Neuronal stem cell (in vitro differentiated cells): ENCODE results near the gene SPIB.

Experiments
- DNase-seq: peaks from one replicate; pipeline ENCODE4 v3.0.0-alpha.2; 2013; ENCODE audit warnings: low spot score
- H2AFZ ChIP-seq: one replicate; pipeline ENCODE4 v1.6.1; 2013; ENCODE audit warnings: mild to moderate bottlenecking, low read length, inconsistent platforms
- H2AK5ac ChIP-seq: 2 replicates; pipeline ENCODE4 v1.6.1; 2013; ENCODE audit warnings: low read depth, mild to moderate bottlenecking, inconsistent platforms, low read length, moderate library complexity, mixed read lengths
- H2BK120ac ChIP-seq: 2 replicates; pipeline ENCODE4 v1.6.1; 2013; ENCODE audit warnings: low read depth, mild to moderate bottlenecking, inconsistent platforms, low read length, moderate library complexity, mixed read lengths
- H2BK12ac ChIP-seq: one replicate; pipeline ENCODE4 v1.6.1; 2013; ENCODE audit warnings: low read length, inconsistent platforms
- H2BK15ac ChIP-seq: 2 replicates; pipeline ENCODE4 v1.6.1; 2013; ENCODE audit warnings: mild to moderate bottlenecking, low read length, inconsistent platforms, mixed read lengths
- H2BK5ac ChIP-seq: one replicate; pipeline ENCODE4 v1.6.1; 2013; ENCODE audit warnings: inconsistent platforms, mild to moderate bottlenecking, low read length, moderate library complexity
- H3K14ac ChIP-seq: one replicate; pipeline ENCODE4 v1.6.1; 2013; ENCODE audit warnings: low read length, inconsistent platforms
- H3K18ac ChIP-seq: 2 replicates; pipeline ENCODE4 v1.6.1; 2013; ENCODE audit warnings: low read length, inconsistent platforms
- H3K23ac ChIP-seq: 2 replicates; pipeline ENCODE4 v1.6.1; 2013; ENCODE audit warnings: low read depth, mild to moderate bottlenecking, mixed read lengths, low read length, inconsistent platforms; ENCODE audit not compliant: poor library complexity
- H3K27ac ChIP-seq: replicated peaks from 3 replicates; pipeline ENCODE4 v1.5.1; 2013; ENCODE audit warnings: low read length, inconsistent platforms
- H3K27me3 ChIP-seq, 3 experiments: 2 replicates each; pipeline ENCODE4 v1.6.1; 2013; ENCODE audit warnings: low read length in 3 of 3, mild to moderate bottlenecking in 2 of 3, inconsistent platforms in 1 of 3, low read depth in 1 of 3, mixed read lengths in 1 of 3, moderate library complexity in 1 of 3; ENCODE audit not compliant: control insufficient read depth in 3 of 3, insufficient read depth in 3 of 3
- H3K36me3 ChIP-seq, 2 donors: replicated peaks in 1 of 2; 2 replicates each; pipeline ENCODE4 v1.6.1; 2013; ENCODE audit warnings: low read length in 2 of 2; ENCODE audit not compliant: control insufficient read depth in 2 of 2, insufficient read depth in 2 of 2
- H3K4ac ChIP-seq: 2 replicates; pipeline ENCODE4 v1.6.1; 2013; ENCODE audit warnings: inconsistent platforms, mild to moderate bottlenecking, low read length, moderate library complexity
- H3K4me1 ChIP-seq, 2 donors: 1 replicate in 1 of 2; 2 replicates in 1 of 2; pipeline ENCODE4 v1.6.1; 2013; ENCODE audit warnings: low read length in 2 of 2, low read depth in 1 of 2; ENCODE audit not compliant: control insufficient read depth in 2 of 2, insufficient read depth in 1 of 2
- H3K4me2 ChIP-seq: one replicate; pipeline ENCODE4 v1.6.1; 2013; ENCODE audit warnings: mild to moderate bottlenecking, low read length, inconsistent platforms; ENCODE audit not compliant: insufficient read depth, poor library complexity, severe bottlenecking
- H3K4me3 ChIP-seq, 2 donors: 2 replicates each; pipeline ENCODE4 v1.5.1; 2013; ENCODE audit warnings: low read length in 2 of 2, mild to moderate bottlenecking in 2 of 2, inconsistent platforms in 1 of 2, moderate library complexity in 1 of 2
- H3K79me1 ChIP-seq: one replicate; pipeline ENCODE4 v1.6.1; 2013; ENCODE audit warnings: low read depth, mild to moderate bottlenecking, inconsistent platforms, low read length, moderate library complexity
- H3K9ac ChIP-seq: one replicate; pipeline ENCODE4 v1.6.1; 2013; ENCODE audit warnings: mild to moderate bottlenecking, low read depth, low read length, inconsistent platforms; ENCODE audit not compliant: poor library complexity
- H3K9me3 ChIP-seq, 2 donors: replicated peaks in 1 of 2; 2 replicates each; pipeline versions ENCODE3 to v1.6.1; 2013; ENCODE audit warnings: low read length in 2 of 2, mild to moderate bottlenecking in 2 of 2, inconsistent platforms in 1 of 2, low read depth in 1 of 2, mixed read lengths in 1 of 2, moderate library complexity in 1 of 2; ENCODE audit not compliant: control insufficient read depth in 2 of 2, insufficient read depth in 1 of 2
- H4K8ac ChIP-seq: one replicate; pipeline ENCODE4 v1.6.1; 2013; ENCODE audit warnings: low read depth, mild to moderate bottlenecking, inconsistent platforms, low read length, moderate library complexity
- H4K91ac ChIP-seq: one replicate; pipeline ENCODE4 v1.6.1; 2013; ENCODE audit warnings: low read length, low read depth, mild to moderate bottlenecking, inconsistent platforms; ENCODE audit not compliant: poor library complexity
- WGBS, 2 donors: extraction: QIAGEN DNeasy Blood & Tissue Kit; methylation state at CpG; one replicate each; pipeline ENCODE4 v1.1.7; 2013; ENCODE audit warnings: missing lambda C conversion rate in 2 of 2, mixed read lengths in 1 of 2; ENCODE audit not compliant: insufficient read length in 2 of 2, insufficient replicate concordance in 1 of 2; ENCODE audit errors: extremely low coverage in 2 of 2; 5-methylcytosine and 5-hydroxymethylcytosine counted together

Gene SPIB

GRCh38 chr19:50464348-50464747 is 45.6 kb downstream of the SPIB start:
- Histone ChIP-seq H2BK5ac (no peak overlapping the region), H2BK120ac (no peak overlapping the region), H3K4ac (no peak overlapping the region), H2AK5ac (peak overlapping the region; percentile 99), H3K27me3 (peaks cover 0 to 6% (median 0%) of the 10 kb centered on the region in 3 experiments), H3K27ac (no peak overlapping the region), H3K79me1 (peaks cover 2% of the 10 kb centered on the region), H3K36me3 (no peaks in the 10 kb centered on the region), H4K91ac (no peak overlapping the region), H4K8ac (no peak overlapping the region), H3K14ac (no peak overlapping the region), H3K9me3 (no peaks in the 10 kb centered on the region), H3K18ac (peak overlapping the region; percentile 2), H3K4me1 (peaks cover 13 to 14% of the 10 kb centered on the region in 2 donors), H3K9ac (no peak overlapping the region), H3K23ac (peak overlapping the region; percentile 22), H2AFZ (no peak overlapping the region), H3K4me3 (peak overlapping the region in 1 of 2 donors; percentile 46), H2BK15ac (peak overlapping the region; percentile 62), H2BK12ac (no peak overlapping the region), H3K4me2 (no peak overlapping the region)
- DNase-seq, result no peak
- WGBS, 2 donors, result no CpG with 5 or more reads among the region's 19 CpGs

GRCh38 chr19:50465000-50465399 is 46.3 kb downstream of the SPIB start:
- Histone ChIP-seq H3K23ac (no peak overlapping the region), H4K8ac (no peak overlapping the region), H3K18ac (peak overlapping the region; percentile 80), H2BK120ac (no peak overlapping the region), H2BK12ac (peak overlapping the region; percentile 0), H3K4me2 (no peak overlapping the region), H3K4ac (no peak overlapping the region), H3K79me1 (peaks cover 2% of the 10 kb centered on the region), H2AFZ (no peak overlapping the region), H3K9me3 (no peaks in the 10 kb centered on the region), H4K91ac (no peak overlapping the region), H3K4me3 (no peak overlapping the region), H3K14ac (no peak overlapping the region), H3K27ac (no peak overlapping the region), H2BK15ac (peak overlapping the region; percentile 62), H3K4me1 (peaks cover 13 to 14% of the 10 kb centered on the region in 2 donors), H2AK5ac (peak overlapping the region; percentile 99), H3K27me3 (peaks cover 0 to 7% (median 0%) of the 10 kb centered on the region in 3 experiments), H2BK5ac (peak overlapping the region; percentile 75), H3K36me3 (no peaks in the 10 kb centered on the region), H3K9ac (peak overlapping the region; percentile 10)
- DNase-seq, result no peak
- WGBS, 2 donors, result no CpG with 5 or more reads among the region's 13 CpGs

GRCh38 chr19:50465986-50466705 is 47.4 kb downstream of the SPIB start:
- Histone ChIP-seq H2BK15ac (peak overlapping the region; percentile 84), H3K27me3 (peaks cover 0 to 7% (median 0%) of the 10 kb centered on the region in 3 experiments), H4K8ac (no peak overlapping the region), H2BK120ac (no peak overlapping the region), H3K9ac (no peak overlapping the region), H3K9me3 (no peaks in the 10 kb centered on the region), H3K4me1 (peaks cover 9 to 14% of the 10 kb centered on the region in 2 donors), H3K4me3 (no peak overlapping the region), H2BK12ac (no peak overlapping the region), H3K14ac (no peak overlapping the region), H3K18ac (peak overlapping the region; percentile 80), H3K4me2 (no peak overlapping the region), H3K4ac (no peak overlapping the region), H2AFZ (peak overlapping the region; percentile 82), H3K36me3 (no peaks in the 10 kb centered on the region), H3K79me1 (peaks cover 2% of the 10 kb centered on the region), H2AK5ac (peak overlapping the region; percentile 3), H3K27ac (no peak overlapping the region), H2BK5ac (no peak overlapping the region), H3K23ac (peak overlapping the region; percentile 56), H4K91ac (no peak overlapping the region)
- no CpG with 5 or more reads among the region's 29 CpGs for whole genome bisulfite sequencing, 2 donors
- no peak for DNase-seq

GRCh38 chr19:50466706-50467039 is 47.9 kb downstream of the SPIB start:
- H3K27ac ChIP-seq, result no peak overlapping the region
- no CpG with 5 or more reads among the region's 11 CpGs for WGBS, 2 donors
- no peak overlapping the region for H2BK5ac ChIP-seq

More at GRCh38 chr19:50466706-50467039, 47.9 kb downstream of the SPIB start:
- Histone ChIP-seq H3K4me1 (peaks cover 9 to 14% of the 10 kb centered on the region in 2 donors), H3K79me1 (peaks cover 2% of the 10 kb centered on the region), H3K27me3 (peaks cover 0 to 7% (median 0%) of the 10 kb centered on the region in 3 experiments), H2BK120ac (no peak overlapping the region), H2BK15ac (peak overlapping the region; percentile 84), H4K8ac (no peak overlapping the region), H3K14ac (no peak overlapping the region), H3K4ac (no peak overlapping the region), H3K36me3 (no peaks in the 10 kb centered on the region), H2AK5ac (peak overlapping the region; percentile 3), H2AFZ (peak overlapping the region; percentile 82), H3K18ac (peak overlapping the region; percentile 54), H4K91ac (no peak overlapping the region), H3K4me3 (no peak overlapping the region), H3K4me2 (no peak overlapping the region), H2BK12ac (no peak overlapping the region), H3K9me3 (peaks cover 0 to 1% of the 10 kb centered on the region in 2 donors), H3K9ac (no peak overlapping the region), H3K23ac (no peak overlapping the region)
- DNase-seq, result no peak
